ENCODE measurements around the gene SLC9A8. TPM values are rescaled to one million over a fixed set of nuclear protein-coding genes. Genes with fewer than 3 reads are reported as not detected.

Gene SLC9A8
- total and polyA plus RNA-seq, 2 of the 8 experiments (the other 6 are each of a cell fraction or from before 2014, with no cell fraction given): 3.2 to 6.2 TPM

DNA sequence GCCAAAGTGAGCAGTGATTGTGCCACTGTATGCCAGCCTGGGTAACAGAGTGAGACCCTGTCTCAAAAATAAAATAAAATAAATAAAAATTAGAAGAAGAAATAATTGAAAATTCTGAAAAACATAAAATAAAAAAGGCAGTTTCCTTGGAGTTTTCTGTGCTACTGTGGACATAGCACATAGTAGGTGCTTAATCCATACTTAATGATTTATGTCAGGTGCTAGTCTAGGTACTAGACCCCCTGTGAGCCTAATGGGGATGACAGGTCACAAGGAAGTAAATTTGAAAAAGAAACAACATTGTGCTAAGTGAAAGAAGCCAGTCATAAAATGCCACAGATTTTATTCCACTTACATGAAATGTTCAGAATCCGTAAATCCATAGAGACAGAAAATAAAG lies 9.2 kb upstream of the SLC9A8 start:
- POLR2A ChIA-PET (ENCODE audit: partially characterized antibody): no interaction called here
- no peaks in the 10 kb centered on the region for H3K9me3 ChIP-seq (ENCODE audit: insufficient read depth in 2 of 2, low read depth in 1 of 2, low read length in 1 of 2)
- no peak overlapping the region for H4K91ac ChIP-seq (replicated peaks; ENCODE audit: insufficient read length, low read length)
- H3K4me2 ChIP-seq (ENCODE audit: insufficient read depth in 1 of 2, low read depth in 2 of 2, low read length in 2 of 2): no peak overlapping the region
- H2BK12ac ChIP-seq (ENCODE audit: low read depth, low read length): no peak overlapping the region
- no peak overlapping the region for H2AFZ ChIP-seq (ENCODE audit: low read length)
- H3K79me1 ChIP-seq (ENCODE audit: low read depth, low read length): no peaks in the 10 kb centered on the region
- no peak overlapping the region for H3K14ac ChIP-seq (ENCODE audit: insufficient read length)
- H4K8ac ChIP-seq (ENCODE audit: extremely low read depth, insufficient read depth, low read length): no peak overlapping the region
- no peak overlapping the region for H2AK5ac ChIP-seq (ENCODE audit: low read depth, low read length)
- CTCF ChIA-PET (ENCODE audit: partially characterized antibody): interaction anchor here (0.8 to 2.5 kb wide), 2 partner anchors 17 to 109 kb away, joined by 4 to 7 read pairs; no protein-coding TSS in a partner anchor
- no peak overlapping the region for H2BK5ac ChIP-seq (ENCODE audit: low read depth, low read length)
- no peak overlapping the region for H3K27ac ChIP-seq (ENCODE audit: low read depth, low read length)
- H3K9ac ChIP-seq (replicated peaks in 1 of 4; ENCODE audit: extremely low read depth in 1 of 4, low read depth in 3 of 4, low read length in 3 of 4): no peak overlapping the region
- no peak overlapping the region for H3K4ac ChIP-seq (replicated peaks; ENCODE audit: insufficient read length, low read depth, low read length)
- H3K23me2 ChIP-seq (ENCODE audit: low read depth, low read length): no peaks in the 10 kb centered on the region
- no peak overlapping the region for H3K23ac ChIP-seq (ENCODE audit: insufficient read length)
- H3K27me3 ChIP-seq (replicated peaks in 1 of 4; ENCODE audit: control insufficient read depth in 3 of 4, extremely low read depth in 1 of 4, insufficient read depth in 3 of 4, low read length in 3 of 4): no peaks in the 10 kb centered on the region
- H3K4me1 ChIP-seq (replicated peaks in 1 of 4; ENCODE audit: control insufficient read depth in 3 of 4, insufficient read depth in 4 of 4, low read length in 3 of 4): no peaks in the 10 kb centered on the region
- H3K18ac ChIP-seq (ENCODE audit: extremely low read depth, low read length): no peak overlapping the region
- DNase-seq (ENCODE audit: low read depth in 1 of 2, low spot score in 2 of 2) (no peak), FAIRE-seq (no peak)
- no peak overlapping the region for H2BK120ac ChIP-seq (replicated peaks; ENCODE audit: low read depth, low read length)
- H2BK20ac ChIP-seq (ENCODE audit: low read length): no peak overlapping the region
- 100% methylated on average over 1 of the region's 1 CpG; no CpG with 5 or more reads in 1 of the 2 experiments for WGBS, 2 experiments (ENCODE audit: extremely low coverage in 1 of 2, insufficient coverage in 1 of 2, insufficient read length in 1 of 2, insufficient replicate concordance in 2 of 2, low coverage in 1 of 2, low lambda C conversion rate in 2 of 2, missing lambda C conversion rate in 1 of 2)
- H4K5ac ChIP-seq (ENCODE audit: insufficient read length, low read depth, low read length): no peak overlapping the region
- no peak overlapping the region for H3K4me3 ChIP-seq (ENCODE audit: extremely low read depth in 1 of 4, insufficient read depth in 2 of 4, low read depth in 3 of 4, low read length in 4 of 4)
- no peaks in the 10 kb centered on the region for H4K20me1 ChIP-seq (replicated peaks in 1 of 2; ENCODE audit: control insufficient read depth in 1 of 2, insufficient read depth in 2 of 2, low read length in 2 of 2)
- H3K79me2 ChIP-seq (ENCODE audit: control insufficient read depth in 1 of 2, insufficient read depth in 2 of 2, low read length in 2 of 2): no peaks in the 10 kb centered on the region
- no peak overlapping the region for H2BK15ac ChIP-seq (ENCODE audit: low read length)
- H3K36me3 ChIP-seq (ENCODE audit: control insufficient read depth in 2 of 4, insufficient read depth in 4 of 4, low read length in 3 of 4): no peaks in the 10 kb centered on the region
- no peak overlapping the region for H3K56ac ChIP-seq (replicated peaks; ENCODE audit: insufficient read length, low read depth, low read length)
- TF ChIP-seq SIN3A (conservative IDR thresholded peaks at IDR 0.05 in 1 of 2, IDR thresholded peaks at IDR 0.05 in 1 of 2; ENCODE audit: low read depth in 1 of 2, low read length in 2 of 2) (no peak), RFX5 (IDR thresholded peaks at IDR 0.05; ENCODE audit: borderline replicate concordance, low read depth, low read length) (no peak), SUZ12 (IDR thresholded peaks at IDR 0.05; ENCODE audit: low read length) (no peak), CHD2 (IDR thresholded peaks at IDR 0.05; ENCODE audit: low read length) (no peak), CTBP2 (IDR thresholded peaks at IDR 0.05; ENCODE audit: borderline replicate concordance, insufficient read depth, insufficient read length, low read length) (no peak), TCF12 (IDR thresholded peaks at IDR 0.05; ENCODE audit: low read depth, low read length) (no peak), CHD1 (IDR thresholded peaks at IDR 0.05; ENCODE audit: low read depth, low read length) (no peak), KDM1A (IDR thresholded peaks at IDR 0.05; ENCODE audit: borderline replicate concordance, low read length) (no peak), NRF1 (IDR thresholded peaks at IDR 0.05; ENCODE audit: low read depth, low read length) (no peak), SIRT6 (IDR thresholded peaks at IDR 0.05; ENCODE audit: low read length) (no peak), EP300 (IDR thresholded peaks at IDR 0.05; ENCODE audit: borderline replicate concordance in 1 of 2, low read depth in 2 of 2, low read length in 2 of 2) (no peak)
- TF ChIP-seq, protein P1, sequence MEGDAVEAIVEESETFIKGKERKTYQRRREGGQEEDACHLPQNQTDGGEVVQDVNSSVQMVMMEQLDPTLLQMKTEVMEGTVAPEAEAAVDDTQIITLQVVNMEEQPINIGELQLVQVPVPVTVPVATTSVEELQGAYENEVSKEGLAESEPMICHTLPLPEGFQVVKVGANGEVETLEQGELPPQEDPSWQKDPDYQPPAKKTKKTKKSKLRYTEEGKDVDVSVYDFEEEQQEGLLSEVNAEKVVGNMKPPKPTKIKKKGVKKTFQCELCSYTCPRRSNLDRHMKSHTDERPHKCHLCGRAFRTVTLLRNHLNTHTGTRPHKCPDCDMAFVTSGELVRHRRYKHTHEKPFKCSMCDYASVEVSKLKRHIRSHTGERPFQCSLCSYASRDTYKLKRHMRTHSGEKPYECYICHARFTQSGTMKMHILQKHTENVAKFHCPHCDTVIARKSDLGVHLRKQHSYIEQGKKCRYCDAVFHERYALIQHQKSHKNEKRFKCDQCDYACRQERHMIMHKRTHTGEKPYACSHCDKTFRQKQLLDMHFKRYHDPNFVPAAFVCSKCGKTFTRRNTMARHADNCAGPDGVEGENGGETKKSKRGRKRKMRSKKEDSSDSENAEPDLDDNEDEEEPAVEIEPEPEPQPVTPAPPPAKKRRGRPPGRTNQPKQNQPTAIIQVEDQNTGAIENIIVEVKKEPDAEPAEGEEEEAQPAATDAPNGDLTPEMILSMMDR (IDR thresholded peaks at IDR 0.05; ENCODE audit: control extremely low read depth in 1 of 3, insufficient read depth in 1 of 3, low read depth in 1 of 3, low read length in 3 of 3): no peak

All from H1 (cell line).